SIG-M5 treated with dmso at 0.1 percent for 504 hours (cell line): Measurements from ENCODE around the gene NDUFA8.

ENCODE experiments used
- DNase-seq: peaks from one replicate; lab custom pipeline; 2025; ENCODE audit not compliant: unreplicated experiment; lab: John Stamatoyannopoulos, UW

NDUFA8 gene

DNA sequence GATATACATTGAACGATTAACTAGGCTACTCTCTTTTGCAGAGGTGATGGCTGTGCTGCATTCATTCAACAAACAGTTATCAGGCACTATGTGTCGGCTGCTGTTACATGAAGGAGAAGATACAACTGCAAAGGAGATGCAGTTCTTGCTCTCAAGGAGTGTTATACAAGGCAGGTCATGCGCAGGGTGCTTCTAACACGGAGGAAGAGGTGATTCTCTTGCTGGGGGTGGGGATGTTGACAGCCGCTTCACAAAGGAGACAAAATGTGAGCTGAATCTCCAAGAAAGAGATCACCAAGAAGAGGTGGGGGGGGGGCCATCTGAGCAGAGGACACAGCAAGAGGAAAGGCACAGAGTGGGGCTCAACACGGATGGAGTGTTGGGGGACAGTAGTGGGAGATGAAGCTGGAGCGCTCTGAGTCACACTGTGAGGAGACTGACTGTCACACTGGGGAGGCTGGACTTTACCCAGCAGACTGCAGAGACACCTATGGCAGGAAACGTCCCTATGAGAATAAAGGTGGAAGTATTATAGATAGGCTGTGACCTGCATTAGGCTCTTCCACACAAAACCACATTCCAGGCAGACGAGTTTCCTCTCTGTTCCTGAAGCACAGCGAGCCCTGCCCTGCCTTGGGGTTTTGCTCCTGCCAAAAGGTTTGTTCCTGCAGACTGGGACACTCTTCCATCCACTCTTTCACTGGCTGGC, 20.9 kb downstream of the NDUFA8 start:
- DNase-seq, result no peak

DNA sequence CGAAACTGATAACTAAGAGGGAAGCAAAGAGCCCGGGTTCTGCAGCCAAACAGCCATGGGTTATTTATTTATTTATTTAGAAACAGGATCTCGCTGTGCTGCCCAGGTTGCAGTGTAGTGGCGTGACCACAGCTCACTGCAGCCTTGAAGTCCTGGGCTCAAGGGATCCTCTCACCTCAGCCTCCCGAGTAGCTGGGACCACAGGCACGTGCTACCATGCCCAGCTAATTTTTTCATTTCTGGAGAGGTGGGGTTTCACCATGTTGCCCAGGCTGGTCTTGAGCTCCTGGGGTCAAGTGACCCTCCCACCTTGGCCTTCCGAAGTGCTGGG, 24.1 kb downstream of the NDUFA8 start:
- no peak for DNase-seq

DNA sequence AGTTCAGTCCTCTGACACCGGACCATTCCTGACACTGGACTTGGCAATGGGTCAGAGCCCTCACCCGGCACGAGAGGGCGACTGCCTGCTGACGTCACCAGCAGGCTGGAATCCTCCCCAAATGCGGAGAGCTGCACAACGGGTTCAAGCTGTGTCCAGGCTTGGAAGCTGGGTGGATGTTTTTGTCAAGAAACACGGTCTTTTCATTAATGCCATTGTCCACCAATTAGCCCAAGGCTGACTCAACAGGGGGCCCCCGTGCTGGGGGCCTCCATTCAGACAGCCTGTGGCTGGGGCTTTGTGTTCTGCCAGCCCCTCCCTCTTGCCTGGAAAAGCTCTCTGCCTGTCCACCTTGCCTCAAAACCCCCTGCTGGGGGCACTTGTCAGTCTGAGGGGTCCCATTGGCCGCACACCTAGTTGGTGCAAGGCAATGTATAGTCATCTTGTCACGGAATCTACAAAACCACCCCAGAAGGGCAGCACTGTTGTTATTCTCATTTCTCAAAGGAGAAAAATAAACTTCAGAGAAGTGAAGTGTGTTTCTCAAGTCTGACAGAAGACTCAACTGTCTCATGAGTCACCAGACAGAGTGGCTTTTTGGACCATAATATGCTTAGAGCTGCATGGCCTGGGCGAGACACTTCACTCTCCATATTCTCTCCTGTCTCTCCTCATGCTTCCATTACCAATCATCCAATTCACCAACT, 24.6 kb downstream of the NDUFA8 start:
- no peak for DNase-seq

DNA sequence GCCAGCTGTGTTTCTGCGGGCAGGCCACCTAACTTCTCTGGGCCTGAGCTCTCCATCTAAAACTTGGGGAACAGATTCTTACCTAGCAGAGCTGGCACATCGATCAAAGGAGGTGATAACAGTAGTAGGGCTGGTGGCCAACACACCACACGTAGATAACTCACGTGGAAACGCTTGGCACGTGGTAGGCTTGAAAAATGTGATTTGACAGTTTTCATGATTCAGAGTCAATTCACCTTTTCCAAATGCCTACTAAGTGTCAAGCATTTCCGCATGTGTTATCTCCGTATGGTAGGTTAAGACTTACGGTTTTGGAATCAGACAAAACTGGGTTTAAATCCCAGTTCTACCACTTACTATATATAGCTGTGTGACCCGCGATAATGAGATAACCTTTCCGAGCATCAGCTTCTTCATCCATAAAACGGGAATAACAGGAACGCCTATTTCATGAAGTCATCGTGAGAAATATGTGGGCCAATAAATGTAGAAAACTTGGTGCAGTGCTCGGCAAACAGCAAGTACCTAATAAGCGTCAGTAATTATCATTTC, 25.5 kb downstream of the NDUFA8 start:
- DNase-seq, result no peak

DNA sequence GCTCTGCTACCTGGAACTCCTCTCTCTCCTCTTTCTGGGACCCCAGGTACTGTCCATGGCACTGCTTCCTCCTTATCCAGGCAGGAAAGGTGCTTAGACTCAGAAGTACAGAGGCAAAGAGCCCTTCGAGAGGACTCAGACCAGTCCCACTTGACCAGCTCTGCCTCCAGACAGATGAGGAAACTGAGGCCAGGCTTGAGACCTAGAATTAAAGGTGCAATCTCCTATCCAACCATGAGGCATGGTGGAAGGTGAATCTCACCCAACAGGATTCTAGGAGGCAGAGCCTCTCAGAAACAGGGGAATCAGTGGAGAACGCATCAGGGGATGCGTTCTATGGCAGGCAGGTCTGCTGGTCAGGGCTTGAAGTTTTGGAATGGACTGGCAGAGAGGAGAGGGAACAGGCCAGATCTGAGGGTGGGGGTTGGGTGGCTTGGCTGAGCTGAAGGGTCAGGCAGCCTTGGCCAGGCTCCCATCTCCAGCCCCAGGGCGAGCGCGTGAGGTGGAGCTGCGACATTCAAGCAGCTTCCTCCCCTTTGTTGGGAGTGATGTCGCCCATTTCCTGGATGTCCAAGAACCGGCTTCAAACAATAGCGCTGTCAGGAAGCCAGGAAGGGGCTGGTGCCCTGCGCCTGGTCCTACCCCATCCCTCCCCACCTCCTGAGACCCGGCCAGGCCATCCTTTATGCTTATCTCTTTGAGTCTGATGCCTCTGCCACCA, 26.2 kb downstream of the NDUFA8 start:
- no peak for DNase-seq

DNA sequence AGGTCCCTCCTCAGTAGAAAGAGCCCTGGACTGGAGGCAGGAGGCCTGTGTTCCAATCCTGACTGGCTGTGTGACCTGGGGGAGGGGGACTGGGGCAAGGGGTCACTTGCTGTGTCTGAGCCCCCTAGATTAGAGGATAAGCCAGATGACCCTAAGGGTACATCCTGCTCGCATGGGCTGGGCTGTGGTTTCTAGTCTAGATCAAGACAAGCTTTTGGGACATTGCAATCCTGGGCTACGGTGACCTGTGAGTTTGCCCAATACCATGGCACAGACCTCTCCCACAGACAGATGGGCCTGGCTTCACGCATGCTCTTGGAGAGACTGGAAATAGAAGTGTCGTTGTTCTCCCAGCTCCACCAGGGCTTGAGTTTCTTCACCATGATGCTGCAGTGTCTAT, 27.0 kb downstream of the NDUFA8 start:
- DNase-seq, result no peak

DNA sequence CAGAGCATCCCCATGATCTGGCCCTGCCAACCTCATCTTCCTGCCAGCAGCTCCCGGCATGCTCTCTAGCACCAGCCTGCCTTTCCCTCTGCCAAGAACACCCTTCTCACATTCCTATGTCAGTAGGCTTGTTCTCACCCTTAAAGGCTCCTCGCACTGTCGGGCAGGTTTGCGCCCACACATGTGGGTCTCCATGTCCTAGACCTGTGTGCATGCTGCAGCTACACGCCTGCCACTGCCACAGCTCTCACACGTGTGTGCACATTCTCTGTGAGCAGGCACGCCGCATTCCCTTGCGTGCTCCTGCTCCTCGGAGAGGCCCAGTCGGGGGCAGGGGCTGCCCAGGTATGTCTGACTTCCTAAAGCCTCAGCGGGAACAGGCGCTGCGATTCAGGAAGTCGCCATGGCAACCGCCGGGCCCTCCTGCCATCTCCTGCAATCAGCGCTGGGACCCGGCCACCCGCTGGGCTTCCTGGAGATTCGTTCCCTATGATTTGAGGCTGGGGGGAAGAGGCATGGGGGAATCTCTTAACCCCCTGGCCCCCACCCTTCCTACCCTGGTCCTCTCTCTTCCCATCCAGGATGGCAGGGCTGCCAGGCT, 28.1 kb downstream of the NDUFA8 start:
- no peak for DNase-seq

DNA sequence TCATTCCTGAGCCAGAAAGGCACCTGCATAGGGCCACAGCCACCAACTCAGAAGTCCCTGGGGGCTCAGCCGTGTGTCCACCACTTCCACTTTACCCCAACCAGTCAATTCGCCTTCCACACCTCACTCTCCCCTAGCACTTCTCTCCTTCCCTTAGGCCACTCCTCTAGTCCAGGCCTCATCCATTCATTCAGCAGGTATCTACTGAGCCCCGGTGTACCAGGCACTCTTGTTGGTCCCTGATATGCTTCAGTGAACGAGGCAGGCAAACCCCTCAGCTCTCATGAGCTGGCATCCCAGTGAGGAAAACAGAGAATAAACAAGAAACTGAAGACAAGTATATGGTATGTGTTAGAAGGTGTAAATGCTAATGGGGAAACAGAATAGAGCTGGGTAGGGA, 28.7 kb downstream of the NDUFA8 start:
- DNase-seq, result no peak

DNA sequence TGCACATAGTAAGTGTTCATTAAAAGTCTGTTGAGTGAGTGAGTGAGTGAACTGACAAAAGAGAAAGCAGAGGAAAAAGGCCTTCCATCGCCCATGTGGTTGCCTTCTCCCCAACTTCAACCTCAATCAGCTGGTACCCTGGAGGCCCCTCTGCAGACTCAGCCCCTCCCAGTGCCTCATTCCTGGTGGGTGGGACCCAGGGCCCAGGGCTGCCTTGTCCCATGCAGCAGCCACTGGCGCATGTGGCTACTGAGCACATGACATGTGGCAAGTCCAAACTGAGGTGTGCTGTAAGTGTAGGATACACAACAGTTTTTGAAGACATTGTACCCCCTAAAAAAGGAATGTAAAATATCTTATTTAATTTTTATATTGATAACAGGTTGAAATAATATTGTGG, 29.6 kb downstream of the NDUFA8 start:
- DNase-seq, result no peak

DNA sequence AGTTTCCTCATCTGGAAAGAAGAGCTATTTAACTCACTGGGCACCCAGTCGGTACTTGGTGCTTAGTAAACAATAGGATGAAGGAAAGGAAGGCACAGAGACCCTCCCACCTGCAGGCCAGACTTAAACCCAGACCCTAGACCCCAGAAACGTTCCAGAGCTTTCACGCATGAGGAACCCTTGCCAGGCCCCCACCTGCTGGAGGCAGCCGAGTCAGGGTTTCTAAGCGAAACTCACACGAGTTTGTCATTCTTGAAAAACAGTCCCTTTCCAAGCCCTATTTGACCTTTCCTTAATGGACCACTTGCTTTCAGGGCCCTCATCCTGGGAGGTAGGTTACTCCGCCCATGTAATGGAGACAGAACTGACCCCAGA, 30.6 kb downstream of the NDUFA8 start:
- no peak for DNase-seq

DNA sequence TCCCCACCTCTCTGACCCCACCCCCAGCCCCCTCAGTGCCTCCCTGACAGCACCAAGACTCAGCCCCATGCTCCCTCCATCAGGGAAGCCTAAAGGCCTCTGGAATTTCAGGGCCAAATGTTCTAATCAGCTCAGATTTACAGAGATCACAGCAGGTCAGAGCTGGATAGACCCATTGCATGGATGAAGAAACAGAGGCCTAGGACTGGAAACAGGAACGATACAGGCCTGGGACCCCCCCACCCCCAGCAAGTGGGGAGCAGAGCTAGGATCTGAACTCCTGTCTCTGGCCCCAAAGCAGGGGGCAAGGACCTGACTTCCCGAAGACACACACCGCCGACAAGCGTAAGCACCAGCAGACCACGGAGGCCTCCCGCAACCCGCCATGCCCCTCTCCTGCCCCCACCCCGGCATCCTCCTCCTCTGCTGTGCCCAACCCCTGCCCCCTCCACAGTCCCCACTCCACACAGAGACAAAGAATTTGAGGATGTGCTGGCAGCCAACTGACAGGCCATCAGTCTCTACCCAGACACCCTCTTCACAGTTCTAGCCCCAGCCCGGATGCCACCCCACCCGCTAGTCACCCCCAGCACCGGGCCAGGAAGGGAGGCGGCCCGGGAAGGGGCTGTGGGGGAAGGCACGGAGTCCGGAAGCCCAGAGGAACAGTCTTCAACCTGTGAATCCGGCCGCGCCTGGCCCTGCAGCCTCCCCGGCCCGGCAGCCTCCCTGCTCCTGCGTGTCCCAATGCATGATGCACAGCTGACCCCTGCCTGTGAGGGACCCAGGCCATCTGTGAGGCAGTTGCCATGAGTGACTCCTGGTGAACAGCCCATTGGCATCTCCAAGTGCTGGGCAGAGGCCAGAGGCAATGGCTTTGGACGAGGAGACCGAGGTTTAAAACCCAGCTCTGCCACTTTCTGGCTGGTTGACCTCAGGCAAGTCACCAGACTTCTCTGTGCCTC, 31.3 kb downstream of the NDUFA8 start:
- no peak for DNase-seq

DNA sequence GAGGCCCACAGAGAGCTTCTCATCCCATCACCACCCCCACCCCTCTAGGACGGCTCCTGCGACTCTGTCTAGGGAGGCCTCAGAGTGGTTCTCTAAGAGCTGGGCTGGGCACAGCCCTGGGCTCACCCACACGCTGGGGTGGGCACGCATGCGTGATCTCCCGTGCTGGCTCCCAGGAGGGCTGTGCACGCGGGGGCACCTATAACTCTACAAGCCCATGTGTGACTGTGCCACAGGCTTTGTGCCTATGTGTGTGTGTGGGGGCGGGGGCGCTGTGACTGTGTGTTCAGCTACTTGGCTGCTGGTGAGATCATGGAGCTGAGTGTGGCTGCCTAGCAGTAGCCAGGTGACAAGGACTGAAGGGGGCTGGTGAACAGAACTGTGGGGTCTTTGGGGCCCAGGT, 32.2 kb downstream of the NDUFA8 start:
- DNase-seq, result no peak

DNA sequence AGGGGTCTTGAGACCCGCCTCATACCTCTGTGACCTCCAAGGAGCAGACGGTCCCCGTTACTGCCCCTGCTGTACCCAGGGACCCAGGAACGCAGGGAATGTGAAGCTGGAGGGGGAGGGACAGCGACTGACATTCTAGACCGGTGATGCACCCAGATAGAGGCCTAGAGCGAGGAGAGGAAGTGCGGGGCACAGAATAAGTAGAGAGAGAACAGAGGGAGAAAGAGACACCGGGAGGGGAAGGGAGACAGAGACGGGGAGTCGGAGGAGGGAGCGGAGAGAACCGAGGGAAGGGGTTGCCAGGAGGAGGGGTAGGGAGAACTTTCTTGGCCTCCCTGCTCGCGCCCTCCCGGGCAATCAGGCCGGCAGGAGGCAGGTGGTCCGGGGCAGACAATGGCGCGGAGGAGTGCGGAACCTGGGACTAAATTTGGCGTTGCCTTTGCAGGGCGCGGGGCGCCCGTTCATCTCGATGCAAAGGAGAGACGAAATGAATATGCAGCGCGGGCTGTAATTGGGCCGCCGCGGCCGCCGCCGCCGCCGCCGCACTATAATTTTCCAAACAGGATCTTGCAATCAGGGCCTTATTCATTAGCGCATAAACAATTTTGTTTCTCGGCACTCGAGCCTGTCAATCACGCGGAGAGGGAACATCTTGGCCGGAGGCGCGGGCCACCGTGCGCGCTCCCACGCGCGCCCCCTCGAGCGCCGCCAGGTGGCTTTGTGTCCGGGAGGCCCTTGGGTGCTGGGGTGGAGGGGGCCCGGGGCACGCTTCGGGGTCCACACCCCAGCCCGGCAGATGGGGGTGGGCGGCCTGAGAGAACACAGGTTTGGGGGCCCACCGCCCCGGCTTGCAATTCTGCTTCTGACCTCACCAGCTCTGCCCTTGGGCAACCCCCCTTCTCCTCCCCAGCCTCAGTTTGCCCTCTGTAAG, 33.0 kb downstream of the NDUFA8 start:
- no peak for DNase-seq

DNA sequence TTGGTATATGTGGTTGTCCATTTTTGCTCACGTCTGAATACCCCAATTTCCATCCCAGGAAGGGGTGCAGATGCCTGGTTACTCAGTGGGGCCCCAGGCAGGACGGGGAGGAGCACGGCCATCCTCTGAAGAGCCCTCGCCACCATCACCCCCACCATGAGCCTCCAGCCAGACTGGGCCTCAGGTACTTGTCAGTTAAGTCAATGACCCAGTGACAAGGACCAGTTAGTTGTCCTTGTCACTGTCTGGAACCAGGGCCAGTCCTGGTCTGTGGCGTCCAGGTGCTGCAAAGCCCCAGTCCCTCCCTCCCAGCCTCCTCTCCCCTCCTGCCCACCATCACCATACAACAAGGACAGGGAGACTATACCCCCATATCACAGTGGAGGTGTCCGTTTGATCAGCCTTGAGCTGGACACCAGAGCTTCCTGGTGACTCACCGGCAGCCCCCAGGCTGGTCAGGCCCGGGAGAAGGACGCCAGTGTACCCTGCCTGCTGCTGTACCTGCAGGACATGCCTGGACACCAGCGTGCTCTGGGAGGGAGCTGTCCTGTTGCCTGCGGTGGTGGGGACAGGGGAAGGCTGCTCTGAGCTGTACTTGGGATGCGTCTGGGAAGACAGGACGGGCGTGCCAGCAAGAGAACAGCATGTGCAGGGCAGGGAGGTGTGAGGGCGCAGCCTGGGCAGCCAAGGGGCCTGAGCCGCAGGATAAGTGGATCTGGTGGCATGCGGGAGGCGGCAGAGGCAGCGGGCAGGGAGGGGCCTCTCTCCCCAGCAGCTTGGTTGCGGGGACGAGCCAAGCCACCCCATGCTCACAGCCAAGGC, 33.9 kb downstream of the NDUFA8 start:
- DNase-seq, result no peak

DNA sequence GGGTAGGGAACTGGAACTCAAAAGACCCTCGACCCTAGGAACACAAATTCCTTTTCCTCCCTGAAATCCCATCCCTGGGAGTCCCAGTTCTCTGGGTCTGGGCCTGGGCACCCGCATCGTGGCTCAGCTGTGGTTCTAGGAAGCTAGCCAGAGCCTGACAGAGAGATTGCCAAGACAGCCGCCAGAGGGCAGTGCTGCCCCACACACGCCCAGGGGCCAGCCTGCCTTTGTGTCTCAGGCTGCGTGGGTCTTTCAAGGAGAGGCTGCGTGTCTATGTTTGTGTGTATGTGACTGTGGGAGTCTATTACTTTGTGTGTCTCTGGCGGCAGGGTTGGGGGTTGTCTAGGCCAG, 34.4 kb downstream of the NDUFA8 start:
- DNase-seq, result peak; percentile 61

DNA sequence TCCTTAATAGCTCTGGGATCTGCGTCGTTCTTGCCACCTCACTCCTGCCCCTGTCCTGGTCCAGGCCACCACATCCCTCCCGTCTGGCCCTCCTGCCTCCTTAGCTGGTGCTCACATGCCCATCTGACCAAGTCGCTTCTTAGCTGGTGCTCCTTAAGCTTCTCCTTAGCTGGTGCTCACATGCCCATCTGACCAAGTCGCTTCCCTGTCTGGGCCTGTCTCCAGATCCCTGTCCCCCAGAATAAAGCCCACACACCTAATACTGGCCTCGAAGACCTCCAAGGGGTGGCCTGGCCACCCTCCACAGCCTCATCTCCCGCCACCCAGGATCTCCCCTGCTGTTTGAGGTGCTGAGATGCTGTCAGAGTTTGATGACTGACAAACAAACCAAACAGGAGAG, 35.1 kb downstream of the NDUFA8 start:
- no peak for DNase-seq

DNA sequence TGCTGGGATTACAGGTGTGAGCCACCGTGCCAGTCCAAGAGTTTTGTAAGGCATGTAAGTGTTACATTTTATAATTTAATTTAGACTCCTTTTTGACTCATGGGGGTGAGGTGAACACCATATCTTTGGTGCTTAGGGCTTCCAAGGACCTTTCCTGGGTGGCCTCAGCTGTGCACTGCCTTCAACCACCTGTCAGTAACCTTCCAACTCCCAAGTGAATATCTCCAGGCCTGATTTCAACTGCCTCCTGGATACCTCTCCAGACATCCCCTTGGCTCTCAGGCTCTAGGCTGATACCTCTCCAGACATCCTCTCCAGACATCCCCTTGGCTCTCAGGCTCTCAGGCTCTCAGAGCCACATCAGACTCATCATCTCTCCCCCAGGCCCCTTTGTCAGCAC, 35.5 kb downstream of the NDUFA8 start:
- no peak for DNase-seq

DNA sequence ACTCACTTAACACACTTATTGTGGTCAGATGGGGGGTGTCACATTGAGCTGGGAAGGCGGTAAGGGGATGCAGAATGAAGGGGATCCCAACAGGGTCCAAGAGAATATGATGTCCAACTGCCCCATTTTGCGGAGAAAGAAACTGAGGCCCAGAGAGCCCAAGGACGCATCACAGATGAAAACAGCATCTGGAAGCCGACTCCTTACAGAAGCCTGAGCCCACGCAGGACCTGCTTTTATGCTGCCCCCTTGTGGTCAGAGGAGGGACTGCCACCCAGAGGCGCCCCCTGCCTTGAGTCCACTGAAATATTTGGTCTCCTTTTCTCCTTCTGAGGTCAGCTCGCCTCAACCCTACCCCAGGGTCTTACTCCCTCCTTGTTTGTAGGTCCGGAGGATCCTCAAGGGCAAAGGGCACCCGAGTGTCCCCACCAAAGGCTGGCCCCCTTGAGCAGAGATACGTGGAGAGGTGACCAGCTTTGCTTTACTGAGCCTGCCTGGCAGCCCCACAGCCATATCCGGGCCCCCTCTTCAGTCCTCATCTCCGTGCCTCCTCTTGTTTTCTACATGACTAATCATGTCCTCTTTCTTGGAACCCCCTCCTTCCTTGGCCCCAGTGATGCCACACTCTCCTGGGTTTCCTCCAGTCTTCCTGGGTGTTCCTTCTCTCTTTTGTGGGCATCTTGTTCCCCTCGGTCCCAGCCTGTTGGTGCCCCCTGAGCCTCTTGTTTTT, 36.5 kb downstream of the NDUFA8 start:
- peak; percentile 32 for DNase-seq
